Stimulated activated CD4-positive, alpha-beta T cell treated with anti-CD3 and anti-CD28 coated beads, Interleukin-1b, Interleukin-23, amount 100 ng/mL, for 24 hours (primary cell): Measurements from ENCODE around the gene ADAP1.
"Not testable (repeated sequence)": the region's sequence is repeated elsewhere in the genome, so short reads cannot be mapped to it uniquely, and the experiment has no call there.

ENCODE experiments used
- DNase-seq, 4 experiments: peaks; one replicate each; pipeline ENCODE4 v3.0.0-alpha.2; 2020; ENCODE audit warnings: low read depth in 4 of 4, low spot score in 1 of 4

ADAP1 gene, protein sequence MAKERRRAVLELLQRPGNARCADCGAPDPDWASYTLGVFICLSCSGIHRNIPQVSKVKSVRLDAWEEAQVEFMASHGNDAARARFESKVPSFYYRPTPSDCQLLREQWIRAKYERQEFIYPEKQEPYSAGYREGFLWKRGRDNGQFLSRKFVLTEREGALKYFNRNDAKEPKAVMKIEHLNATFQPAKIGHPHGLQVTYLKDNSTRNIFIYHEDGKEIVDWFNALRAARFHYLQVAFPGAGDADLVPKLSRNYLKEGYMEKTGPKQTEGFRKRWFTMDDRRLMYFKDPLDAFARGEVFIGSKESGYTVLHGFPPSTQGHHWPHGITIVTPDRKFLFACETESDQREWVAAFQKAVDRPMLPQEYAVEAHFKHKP

DNA sequence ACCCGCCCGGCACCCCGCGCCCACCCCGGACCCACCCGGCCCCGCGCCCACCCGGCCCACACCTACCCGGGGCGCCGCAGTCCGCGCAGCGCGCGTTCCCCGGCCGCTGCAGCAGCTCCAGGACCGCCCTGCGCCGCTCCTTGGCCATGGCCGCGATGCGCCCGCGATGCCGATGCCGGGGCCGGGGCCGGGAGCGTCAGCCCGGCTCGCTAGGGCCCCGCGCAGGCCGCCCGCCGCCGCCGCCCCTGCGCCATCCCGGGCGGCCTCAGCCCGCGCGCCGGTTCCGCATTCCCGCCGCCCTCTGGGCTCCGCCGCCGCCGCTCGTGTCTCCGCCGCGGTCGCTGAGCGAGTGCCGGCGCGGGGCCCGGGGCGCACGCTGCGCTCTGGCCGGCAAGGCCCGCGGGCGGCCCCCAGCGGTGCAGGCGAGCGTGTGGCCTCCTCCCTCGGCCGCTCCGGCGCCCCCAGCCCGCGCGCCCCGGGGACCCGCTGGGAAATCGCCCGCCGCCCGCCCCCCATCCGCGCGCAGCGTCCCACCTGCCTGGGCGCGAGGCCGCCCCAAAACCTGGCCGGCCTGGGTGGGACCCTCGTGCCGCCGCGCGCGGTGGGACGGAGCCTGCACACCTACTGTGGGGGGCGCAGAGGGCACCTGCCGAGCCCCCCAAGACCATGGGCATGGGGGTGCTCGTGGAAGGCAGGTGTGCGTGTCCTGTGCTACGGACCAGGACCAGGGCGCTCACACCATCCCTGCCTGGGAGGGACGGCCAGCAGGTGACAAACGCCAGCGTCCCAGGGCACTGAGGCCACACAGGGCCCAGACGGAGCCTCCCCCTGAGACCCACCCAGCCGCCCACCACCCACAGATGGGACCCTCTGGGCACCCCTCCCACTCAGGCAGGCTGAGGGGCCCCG, at the start of gene ADAP1:
TSS of gene ADAP1 (minus strand) at position 351 of the 909 bp plus-strand sequence. CDS start at position 148, 203 bp downstream.
- DNase-seq: peak in 2 of 4 experiments; percentile 33 to 53

GRCh38 chr7:1002445-1002844, 48.0 kb upstream of the ADAP1 start:
- not testable (repeated sequence) for DNase-seq

- DNase-seq: not testable (repeated sequence)
Observed at GRCh38 chr7:1002026-1002425, 47.5 kb upstream of the ADAP1 start.

- DNase-seq: not testable (repeated sequence)
Observed at GRCh38 chr7:1001069-1001770, 46.7 kb upstream of the ADAP1 start.

GRCh38 chr7:999941-1000935, 45.8 kb upstream of the ADAP1 start:
- DNase-seq: no peak

- DNase-seq: no peak
Observed at GRCh38 chr7:999149-999879, 44.8 kb upstream of the ADAP1 start.

DNA sequence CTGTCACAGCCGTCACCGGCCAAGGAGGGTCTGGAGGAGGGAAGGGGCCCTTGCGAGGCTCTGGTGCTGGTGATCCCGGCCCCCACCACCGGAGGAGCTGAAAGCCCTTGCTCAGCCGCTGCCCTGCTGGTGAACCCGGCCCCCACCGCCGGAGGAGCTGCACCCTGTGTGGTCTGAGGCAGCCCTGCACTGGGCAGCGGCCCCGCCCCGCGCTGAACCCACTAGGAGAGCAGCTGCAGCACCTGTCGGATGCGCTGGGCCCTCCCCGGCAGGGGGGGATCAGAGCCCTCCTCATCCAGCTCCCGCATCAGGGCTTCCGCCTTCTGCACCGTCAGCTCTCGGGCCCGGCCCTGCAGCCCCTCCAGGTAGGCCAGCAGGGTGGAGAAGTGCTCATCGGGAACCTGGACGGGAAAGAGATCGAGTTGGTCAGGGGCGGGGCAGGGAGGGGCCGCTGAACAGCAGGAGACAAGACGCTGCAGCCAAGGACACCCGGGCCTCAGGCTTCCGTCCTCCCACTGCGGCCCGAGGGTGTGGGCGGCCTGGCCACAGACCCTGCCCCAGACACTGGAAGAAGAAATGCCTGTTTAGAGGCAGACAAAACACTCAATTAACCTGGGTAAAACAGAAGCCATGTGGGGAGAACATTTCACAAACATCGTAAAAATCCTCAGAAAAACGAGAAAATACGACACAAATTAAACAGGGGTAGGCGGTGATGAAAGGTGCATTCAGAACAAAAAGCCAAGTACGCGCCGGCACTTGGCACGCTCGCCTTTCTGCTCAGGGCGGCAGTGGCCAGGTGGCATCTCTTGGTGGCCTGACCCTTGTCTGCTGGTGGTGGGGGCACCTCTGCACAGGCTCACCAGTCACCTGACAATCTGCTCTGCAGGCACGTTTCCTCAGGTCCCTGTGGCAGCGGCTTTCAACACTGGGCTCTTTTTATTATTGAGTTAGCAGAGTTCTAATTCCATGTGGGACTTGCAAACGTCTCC, 43.2 kb upstream of the ADAP1 start:
- no peak for DNase-seq

GRCh38 chr7:996079-996872, 41.8 kb upstream of the ADAP1 start:
- no peak for DNase-seq

DNA sequence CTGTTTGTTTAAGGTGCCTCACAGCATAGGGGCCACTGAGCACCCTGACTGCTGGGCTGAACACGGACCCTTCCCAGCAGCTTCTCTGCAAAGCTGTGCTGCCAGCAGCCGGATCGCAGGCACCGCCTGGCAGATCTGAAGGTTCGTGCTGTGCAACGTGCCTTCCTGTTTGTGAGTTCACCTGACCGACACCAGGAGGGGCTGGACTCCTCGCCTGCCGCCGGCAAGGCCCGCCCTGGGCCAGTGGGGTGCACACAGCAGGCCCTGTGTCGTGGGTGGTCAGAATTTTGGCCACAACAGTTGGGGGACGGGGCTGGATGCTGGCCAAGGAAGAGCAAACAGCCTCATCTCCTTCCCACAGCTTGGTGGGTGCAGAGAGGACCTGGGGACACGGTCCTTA, 41.1 kb upstream of the ADAP1 start:
- DNase-seq: no peak

DNA sequence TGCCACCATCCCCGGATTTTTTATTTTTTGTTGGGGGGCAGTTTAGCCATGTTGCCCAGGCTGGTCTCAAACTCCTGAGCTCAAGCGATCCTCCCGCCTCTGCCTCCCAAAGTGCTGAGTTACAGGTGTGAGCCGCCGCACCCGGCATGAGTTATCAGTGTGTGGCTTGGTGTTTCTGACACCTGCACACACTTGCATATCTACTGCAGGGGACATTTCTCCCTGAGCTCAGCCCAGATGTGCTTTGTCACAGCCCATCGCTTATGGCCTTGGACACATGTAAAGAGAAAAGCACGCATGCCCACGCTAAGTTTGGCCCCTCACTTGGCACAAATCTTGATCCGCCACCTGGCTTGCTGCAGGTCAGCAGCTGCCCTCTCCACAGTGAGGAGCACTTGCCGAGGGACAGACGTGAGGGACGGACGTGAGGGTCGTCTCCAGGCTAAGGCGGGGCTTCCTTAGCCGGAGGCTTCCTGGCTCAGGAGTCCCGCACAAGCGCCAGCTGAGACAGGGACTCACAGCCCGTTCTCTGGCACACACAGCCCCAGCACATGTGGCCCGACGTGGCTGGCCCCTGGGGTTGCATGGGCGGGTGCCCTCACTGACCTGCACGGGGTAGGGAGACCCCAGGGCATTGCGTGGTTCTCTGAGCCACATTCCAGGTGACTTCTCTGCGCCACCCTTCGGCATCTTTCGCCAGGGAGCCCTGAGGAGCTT, 40.3 kb upstream of the ADAP1 start:
- DNase-seq: no peak

DNA sequence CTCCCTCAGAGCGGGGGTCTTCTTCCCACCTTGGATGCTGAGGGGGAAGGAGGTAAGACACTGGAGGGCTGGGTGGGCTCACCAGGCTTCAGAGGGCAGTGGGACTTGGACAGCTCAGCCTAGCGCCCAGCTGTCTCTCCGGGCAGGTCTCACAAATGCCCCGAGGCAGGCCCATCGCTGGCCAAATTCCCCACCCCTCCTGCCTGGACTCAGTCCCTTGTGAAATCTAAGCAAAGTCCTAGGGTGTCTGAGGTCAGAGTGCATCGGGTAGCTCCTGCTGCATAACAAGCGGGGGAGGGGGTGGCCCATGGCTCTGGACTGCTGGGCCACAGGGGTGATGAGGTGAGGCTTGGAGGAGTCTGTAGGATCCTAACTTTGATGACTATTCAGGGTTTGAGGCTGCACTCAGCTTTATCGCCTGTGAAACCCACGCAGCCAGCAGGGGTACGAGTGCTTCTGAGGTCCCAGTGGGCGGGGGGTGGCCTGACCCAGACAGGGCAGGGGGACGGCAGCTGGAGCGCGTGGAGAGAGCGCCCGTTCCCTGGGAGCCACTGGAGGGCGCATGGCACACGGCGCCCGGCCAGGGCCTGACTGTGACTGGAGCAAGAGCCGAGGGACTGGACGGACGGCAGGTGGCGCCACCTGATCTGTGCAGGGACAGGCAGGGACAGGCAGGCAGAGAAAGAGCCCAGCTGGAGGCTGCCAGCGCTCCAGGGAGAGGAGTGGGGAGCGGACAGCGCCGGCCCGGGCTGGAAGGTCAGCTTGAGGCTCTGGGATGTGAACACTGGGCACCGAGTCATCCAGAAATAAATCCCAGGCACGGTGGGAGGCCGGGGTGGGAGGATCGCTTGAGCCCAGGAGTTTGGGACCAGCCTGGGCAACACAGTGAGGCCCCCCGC, 38.5 kb upstream of the ADAP1 start:
- peak; percentile 91 to 94 (median 92) for DNase-seq

GRCh38 chr7:991729-992656, 37.5 kb upstream of the ADAP1 start:
- no peak for DNase-seq

DNA sequence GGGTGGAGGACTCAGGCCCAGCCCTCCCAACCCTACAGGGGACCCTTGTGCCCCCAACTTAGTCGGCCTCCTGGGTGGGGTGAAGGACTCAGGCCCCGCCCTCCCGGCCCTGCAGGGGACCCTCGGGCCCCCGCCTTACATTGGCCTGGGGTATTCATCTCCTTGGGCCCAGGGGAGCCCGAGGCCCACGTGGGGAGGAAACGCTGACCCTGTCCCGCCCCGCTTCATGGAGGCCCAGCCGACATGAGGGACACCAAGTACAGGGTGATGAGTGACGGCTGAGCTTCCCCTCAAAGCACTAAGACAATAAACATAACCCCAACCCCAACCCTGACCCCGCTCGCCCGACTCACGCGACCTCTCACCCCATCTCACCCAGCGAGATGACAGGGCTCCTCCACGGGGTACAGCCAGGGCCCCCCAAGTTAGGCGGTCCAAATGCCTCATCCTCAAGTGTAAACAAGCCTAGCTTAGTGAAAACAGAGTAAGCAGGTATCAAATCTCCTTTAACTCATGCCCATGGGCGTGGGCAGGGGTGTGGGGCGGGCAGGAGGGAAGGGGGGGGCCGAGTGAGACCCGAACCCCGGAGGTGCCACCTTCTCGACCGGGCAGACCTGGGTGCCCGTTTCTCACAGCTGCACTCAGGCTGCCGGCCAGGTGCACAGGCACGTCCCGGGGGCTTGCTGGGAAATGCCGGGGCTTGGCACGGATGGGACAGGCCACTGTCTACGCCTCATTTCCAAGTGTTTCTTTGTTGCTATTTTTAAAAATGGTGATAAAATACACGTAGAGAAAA, 36.7 kb upstream of the ADAP1 start:
- no peak for DNase-seq

DNA sequence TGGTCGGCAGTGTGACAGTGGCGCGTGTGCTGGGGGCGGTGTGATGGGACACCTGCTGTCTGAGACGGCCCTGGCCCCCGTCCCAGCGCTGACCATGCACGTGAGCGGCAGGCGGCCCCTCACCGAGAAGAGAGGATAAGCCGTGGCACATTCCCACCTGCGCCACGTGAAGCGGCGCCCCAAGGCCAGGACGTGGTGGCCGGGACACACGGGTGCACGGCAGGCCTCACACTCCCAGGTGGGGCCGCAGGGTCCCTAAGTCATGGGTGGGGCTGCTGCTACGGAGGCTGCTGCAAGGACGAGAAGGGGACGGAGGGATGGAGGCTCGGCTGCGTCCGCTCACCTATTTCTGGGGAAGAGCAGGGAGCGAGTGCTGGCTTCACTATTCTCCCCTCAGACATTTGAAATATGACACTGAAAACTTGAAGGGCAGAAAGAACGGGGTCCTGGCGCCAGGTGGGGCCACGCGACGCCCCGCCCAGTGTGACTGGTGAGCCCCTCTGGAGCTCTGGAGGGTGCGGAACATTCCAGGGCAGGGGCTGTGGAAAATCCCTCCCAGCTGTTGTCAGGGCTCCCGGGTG, 36.0 kb upstream of the ADAP1 start:
- DNase-seq: no peak
